ENCODE data around the gene ALPK3.

ALPK3 gene

DNA sequence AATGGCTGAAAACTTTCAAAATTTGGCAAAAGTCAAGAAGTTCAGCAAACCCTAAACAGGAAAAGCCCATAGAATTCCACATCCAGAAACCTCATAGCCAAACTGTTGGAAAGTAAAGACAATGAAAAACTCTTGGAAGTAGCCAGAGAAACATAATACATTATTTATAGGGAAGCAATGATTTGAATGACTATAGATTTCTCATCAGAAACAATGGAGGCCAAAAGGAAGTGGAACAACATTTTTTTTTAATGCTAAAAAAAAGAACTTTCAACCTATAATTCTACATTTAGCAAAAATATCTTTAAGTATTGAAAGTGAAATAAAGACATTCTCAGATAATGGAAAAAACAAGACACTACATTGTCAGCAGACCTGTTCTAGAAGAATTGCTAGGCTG, 30.2 kb downstream of the ALPK3 start:
- DNase-seq, result no peak

DNA sequence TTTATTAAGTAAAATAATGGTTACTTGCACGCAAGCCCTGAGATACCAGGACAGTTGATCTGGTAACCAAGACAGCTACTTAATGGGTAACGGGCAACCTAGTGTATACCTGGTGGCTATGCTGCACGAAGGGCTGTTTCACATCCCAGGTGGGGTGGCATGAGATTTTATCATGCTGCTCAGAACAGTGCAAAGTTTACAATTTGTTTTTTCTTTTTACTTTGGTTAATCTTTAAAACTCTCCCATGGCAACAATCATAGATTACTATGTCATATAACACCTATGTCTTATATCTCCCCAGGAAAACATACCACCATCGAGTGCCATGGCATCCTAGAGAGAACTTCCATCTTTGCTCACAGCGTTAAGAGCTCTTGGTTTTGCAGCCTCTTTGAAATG, 35.1 kb downstream of the ALPK3 start:
- no peak for DNase-seq

DNA sequence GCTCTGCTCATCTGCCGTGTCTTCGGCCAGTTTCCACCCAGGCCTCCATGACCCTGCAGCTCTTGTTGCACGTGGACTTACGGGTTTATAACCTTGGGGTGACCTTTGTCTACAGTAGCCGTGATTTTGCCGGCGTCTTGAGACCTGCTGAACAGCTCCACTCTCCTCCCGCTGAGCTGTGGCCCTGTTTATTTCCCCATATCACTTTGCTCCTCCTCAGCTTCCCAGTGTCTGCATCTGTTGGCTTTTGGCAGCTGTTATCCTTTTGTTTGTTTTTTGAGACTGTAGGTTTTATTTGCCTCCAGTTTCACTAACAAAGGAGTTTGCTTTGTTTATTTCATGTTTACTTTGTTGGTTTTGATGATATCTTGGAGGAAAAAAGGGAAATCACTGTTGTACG, 38.0 kb downstream of the ALPK3 start:
- DNase-seq, result peak; percentile 8

DNA sequence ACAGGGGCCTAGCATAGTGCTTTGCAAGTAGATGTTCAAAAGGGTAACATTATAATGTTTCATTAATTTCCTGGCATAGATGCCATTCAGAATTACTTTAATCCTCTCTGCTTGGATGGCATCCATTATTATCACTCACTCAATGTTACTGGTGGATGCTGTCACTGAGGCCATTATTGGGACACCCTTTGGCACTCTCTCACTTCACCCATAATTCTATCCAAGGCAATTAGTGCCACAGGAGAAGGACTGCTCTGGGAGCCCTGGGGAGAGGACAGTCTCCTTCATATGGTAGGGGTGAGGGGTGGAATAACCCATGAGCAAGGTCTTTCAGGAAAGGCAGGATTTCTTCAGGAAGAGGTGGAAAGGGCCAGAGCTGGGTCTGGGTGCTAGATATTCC, 38.6 kb downstream of the ALPK3 start:
- no peak for DNase-seq

DNA sequence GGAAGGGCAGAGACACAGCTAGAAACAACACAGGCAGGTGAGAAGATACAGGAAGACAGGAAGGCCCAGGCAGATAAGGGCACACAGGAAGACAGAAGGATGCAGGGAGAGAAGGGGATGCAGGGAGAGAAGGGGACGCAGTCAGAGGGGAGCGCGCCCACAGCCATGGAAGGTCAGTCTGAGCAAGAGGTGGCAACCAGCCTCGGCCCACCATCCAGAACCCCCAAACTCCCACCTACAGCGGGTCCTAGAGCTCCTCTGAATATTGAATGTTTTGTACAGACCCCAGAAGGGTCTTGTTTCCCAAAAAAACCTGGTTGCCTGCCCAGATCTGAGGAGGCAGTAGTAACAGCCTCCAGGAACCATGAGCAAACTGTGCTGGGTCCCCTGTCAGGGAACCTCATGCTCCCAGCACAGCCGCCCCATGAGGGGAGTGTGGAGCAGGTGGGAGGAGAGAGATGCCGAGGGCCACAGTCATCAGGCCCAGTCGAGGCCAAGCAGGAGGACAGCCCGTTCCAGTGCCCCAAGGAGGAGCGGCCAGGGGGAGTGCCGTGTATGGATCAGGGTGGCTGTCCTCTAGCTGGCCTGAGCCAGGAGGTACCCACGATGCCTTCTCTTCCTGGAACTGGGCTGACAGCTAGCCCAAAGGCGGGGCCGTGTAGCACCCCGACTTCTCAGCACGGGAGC, 39.7 kb downstream of the ALPK3 start:
- no peak for DNase-seq

DNA sequence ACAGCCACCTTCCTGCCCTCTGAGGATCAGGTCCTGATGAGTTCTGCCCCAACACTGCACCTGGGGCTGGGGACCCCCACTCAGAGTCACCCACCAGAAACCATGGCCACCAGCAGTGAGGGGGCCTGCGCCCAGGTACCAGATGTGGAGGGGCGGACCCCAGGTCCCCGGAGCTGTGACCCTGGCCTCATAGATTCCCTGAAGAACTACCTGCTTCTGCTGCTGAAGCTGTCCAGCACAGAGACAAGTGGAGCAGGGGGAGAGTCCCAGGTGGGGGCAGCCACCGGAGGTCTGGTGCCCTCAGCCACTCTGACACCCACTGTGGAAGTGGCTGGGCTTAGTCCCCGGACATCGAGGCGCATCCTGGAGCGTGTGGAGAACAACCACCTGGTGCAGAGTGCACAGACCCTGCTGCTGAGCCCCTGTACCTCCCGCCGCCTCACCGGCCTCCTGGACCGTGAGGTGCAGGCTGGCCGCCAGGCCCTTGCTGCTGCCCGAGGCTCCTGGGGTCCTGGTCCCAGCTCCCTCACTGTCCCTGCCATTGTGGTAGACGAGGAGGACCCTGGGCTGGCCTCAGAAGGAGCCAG, 40.4 kb downstream of the ALPK3 start:
- no peak for DNase-seq

DNA sequence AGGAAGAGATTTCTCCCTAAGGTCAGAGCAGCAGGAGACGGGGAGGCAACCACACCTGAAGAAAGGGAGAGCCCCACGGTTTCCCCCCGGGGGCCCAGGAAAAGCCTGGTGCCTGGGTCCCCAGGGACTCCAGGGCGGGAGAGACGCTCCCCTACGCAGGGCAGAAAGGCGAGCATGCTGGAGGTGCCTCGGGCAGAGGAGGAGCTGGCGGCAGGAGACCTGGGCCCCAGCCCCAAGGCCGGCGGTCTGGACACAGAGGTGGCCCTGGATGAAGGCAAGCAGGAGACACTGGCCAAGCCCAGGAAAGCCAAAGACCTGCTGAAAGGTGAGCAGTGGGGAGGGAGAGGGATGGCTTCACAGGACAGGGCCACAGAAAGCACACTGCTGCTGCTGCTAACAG, 41.1 kb downstream of the ALPK3 start:
- DNase-seq, result no peak

DNA sequence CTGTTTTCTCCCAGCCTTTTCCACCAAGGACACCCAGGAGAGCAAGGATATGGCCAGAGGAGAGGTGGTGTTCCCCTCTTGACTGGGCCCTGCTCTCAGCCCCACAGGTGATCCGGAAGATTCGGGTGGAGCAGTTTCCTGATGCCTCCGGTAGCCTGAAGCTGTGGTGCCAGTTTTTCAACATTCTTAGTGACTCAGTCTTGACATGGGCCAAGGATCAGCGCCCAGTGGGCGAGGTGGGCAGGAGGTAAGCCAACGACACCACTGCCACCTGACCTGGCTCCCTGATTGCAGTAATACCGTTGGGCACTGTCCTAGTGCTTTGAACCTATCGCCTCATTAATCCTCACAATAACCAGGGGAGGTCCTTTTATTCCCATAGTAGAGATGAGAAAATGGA, 42.0 kb downstream of the ALPK3 start:
- no peak for DNase-seq

DNA sequence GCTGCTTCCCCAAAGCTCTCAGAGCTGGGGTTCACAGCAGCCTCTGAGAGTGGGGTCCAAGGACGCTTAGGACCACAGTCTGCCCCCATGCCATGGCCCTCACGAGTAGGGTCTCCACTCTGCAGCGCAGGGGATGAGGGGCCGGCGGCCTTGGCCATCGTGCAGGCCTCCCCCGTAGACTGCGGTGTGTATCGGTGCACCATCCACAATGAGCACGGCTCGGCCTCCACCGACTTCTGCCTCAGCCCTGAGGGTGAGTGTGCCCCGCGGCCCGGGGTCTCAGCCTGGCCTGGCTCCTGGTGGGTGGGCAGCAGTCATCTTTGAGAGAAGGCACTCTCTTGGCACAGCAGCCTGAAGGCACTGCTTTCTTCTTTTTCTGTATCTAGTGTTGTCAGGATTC, 42.5 kb downstream of the ALPK3 start:
- DNase-seq, result no peak

DNA sequence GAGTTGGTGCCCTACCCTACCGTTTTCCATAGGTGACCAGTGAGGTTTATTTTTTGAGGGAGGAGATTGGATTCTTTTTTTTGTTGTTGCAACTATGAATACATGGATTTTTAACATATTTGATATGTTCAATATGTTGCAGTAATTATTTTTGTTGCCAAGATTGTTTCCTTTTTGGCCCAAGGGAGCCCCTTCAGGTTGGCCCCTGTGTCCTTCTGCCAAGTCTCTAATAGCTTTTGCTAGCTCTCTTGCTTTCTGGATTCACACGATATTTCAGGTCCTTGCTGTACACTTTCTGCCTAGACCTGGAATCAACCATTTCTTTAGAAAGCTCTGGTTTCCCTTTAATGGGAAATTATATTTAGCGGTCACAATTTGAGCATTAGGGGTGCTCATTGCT, 44.6 kb downstream of the ALPK3 start:
- no peak for DNase-seq

DNA sequence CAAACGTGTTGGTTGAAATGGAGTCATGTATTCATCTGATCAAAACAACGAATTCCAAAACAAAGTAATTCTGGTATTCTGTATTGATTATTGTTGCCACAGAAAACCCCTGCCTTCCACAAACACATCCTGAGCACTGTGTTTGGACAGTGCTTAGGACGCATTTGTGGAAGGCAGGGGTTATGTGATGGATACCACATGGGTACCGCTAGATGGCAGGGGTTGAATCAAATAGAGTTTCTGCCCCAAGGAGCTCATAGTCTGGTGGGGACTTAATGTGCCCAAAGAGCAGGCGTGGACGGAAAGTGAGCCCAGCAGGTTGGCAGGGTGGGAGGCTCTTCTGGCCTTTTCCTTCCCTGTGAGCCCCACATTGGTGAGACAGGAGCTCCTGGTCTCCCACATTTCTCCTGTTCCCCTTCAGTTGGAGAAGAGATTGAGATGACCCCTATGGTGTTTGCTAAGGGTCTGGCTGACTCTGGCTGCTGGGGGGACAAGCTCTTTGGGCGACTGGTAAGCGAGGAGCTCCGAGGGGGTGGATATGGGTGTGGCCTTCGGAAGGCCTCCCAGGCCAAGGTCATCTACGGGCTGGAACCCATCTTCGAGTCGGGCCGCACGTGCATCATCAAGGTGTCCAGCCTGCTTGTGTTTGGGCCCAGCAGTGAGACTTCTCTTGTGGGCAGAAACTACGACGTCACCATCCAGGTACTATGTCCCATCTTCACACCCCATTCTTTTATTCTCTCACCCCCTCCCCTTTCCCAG, 45.2 kb downstream of the ALPK3 start:
- no peak for DNase-seq

DNA sequence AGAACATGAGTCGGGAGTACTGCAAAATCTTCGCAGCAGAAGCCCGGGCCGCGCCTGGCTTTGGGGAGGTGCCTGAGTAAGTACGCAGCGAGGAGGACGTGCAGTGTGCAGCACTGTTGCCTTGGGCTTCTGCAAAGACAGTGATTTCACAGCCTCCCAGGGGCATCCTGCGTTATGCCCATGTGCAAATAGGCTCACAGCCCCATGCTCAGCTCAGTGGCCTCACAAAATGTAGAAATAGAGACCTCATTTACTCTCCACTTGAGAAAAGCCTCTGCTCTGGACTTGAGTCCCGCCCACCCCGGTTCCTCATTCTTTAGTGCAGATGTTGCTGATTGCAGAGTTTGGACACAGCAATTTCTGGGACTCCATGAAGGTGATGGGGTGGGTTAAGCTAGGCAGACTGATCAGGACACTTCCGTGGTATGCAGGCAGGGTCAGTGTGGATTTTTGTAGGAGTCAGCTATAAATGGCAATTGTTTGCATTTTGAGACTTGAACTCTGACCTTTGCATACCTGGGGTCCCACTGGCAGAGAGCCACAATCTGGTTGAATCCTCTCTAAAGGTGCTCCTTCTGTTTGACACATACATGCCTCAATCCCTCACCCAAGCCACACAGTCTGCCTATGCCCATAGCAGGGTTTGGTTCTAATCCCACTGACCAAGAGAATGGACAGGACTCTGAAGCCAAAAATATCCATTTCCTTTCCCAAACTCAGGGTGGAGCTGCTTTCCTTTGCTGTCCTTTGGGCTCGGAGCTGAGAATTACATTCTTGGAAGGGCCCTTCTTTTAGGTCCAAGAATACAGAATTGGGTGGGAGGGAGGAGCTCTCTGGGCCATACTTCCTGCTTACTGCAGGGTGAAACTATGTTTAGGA, 46.6 kb downstream of the ALPK3 start:
- DNase-seq, result no peak

DNA sequence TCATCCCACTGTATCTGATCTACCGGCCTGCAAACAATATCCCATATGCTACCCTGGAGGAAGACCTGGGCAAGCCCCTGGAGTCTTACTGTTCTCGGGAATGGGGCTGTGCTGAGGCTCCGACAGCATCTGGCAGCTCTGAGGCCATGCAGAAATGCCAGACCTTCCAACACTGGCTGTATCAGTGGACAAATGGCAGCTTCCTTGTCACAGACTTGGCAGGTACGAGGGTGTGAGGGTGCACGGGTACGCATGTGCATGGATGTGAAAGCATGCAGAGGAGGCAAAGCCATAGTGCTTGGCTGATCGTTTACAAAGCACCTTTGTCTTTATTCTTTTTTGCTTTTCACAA, 47.3 kb downstream of the ALPK3 start:
- DNase-seq, result no peak

DNA sequence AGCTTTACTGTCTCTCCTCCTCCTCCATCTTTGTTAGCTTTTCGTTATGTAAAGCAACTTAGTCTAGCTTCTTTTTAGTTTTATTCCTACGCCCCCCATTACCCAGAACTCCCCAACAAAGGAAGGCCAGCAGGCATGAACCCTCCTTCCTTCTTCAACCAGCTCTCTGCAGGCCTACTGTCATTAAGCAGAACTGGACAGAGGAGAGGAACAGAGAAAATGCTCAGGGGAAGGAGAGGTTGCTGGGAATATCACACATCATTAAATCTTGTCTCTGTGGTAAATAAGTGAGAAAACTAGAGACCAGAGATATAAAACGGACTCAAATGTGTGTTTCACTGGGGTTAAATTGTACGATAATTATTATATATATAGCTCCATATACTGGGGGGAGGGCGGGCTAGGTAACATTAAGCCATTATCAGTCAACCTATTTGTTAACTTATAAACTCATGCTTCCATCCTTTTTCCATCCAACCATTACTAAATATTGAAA, 48.0 kb downstream of the ALPK3 start:
- no peak for DNase-seq

DNA sequence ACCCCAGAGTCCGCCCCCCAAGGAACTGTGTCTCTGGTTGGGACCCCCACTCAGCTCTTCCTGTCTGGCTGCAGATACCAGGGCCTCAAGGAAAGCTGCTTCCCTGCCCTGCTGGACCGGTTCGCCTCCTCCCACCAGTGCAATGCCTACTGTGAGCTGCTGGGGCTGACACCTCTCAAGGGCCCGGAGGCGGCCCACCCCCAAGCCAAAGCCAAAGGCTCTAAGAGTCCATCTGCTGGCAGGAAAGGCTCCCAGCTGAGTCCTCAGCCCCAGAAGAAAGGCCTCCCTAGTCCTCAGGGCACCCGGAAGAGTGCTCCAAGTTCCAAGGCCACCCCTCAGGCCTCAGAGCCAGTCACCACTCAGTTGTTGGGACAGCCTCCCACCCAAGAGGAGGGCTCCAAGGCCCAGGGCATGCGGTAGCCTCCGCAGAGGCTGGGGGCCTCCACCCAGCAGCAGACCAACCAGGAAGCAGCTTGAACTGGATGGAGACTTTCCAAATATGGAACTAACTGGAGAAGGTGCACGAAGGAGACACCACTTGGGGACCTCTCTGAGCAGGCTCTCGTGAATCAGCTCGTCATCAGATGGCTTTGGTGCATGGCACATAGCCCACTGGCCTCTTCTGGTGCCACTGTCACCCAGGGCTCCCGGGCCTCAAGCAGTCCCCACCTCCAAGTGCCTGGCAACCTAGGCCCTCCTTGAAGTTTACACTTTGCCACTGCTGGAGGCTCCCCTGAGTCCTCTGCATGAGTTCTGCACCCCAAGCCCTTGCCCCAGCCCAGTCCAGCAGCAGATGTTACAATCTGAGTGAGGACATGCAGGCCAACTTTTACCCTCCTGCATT, 51.1 kb downstream of the ALPK3 start:
- no peak for DNase-seq

DNA sequence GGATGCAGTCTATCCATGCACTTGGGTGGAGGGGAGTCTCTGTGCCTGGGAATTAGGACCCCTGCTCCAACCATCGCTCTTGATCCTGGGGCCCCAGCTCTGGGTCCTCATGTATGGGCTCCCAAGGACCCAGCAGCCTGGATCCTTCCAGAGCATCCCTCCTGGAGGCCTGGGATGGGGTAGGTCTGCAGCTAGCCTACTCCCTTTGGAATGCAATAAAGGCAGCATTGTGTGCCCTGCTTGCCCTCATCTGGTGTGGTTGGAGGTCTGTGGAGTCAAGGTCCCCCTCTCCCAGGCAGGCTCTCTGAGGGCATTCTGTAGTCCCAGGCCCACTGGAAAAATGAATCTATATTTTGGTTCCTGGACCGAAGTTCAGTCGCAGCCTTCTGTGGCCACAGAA, 52.4 kb downstream of the ALPK3 start:
- no peak for DNase-seq

DNA sequence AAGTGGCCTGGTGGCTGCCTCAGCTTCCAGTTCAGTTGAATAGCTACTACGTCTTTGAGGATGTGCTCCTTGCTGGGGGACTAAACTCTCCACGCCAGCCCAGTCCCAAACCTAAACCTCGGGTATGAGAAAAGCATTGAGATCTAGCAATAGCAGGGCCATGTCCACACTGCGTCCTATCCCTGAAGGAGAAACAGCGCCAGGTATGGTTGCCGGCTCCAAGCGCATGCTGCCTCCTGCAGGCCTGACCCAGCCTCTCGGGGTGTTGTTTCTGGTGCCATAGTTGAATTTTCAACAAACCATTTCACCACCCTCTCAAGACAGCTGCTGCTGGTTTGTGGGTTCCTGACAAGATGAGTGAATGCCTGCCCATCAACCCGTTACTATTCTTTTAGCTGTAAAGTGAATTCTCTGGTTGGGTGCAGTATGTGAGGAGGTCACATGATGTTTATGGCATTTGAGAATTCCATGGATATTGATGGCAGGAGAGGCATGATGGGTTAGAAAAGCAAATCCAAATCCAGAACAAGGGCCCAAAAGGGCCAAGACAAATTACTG, 54.4 kb downstream of the ALPK3 start:
- no peak for DNase-seq

DNA sequence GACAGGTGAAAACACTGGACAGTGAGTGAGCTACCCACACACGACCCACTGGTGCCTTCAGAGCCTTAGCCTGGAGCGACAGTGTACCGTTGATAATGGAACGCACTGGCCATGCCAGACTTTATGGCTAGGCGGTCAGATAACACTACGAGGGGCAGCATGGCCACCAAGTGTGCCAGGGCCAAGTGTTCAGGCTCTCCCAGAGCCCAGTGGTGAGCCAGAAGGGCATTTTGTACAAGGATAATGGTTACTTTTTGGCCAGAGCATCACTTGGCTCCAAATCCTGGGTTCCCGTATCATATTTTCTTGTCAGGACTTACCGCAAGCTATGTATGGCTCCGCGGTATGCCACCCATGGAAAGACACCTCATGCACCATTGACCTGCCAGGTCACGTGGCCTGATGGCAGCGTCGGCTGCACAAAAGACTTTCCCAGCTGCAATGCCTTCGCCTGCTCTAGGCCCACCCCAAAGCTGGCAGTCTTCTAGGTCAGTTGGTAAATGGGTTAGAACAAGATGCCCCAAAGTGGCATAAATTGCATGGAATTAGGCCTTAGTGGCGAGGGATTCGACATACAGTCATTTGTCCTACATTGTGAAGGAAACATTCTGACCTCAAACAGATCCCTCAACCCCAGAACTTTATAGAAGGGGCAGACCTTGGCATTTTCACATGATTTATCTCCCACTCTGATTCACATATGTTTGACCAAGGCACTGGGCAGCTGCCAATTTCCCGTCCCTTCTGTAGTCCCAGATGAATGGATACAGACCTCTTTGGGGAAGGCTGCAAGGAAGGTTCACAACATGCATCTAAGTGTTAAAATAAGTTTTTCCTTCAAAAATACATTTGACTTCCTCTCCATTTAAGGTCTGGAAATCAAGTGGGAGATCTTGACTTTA, 55.1 kb downstream of the ALPK3 start:
- no peak for DNase-seq

DNA sequence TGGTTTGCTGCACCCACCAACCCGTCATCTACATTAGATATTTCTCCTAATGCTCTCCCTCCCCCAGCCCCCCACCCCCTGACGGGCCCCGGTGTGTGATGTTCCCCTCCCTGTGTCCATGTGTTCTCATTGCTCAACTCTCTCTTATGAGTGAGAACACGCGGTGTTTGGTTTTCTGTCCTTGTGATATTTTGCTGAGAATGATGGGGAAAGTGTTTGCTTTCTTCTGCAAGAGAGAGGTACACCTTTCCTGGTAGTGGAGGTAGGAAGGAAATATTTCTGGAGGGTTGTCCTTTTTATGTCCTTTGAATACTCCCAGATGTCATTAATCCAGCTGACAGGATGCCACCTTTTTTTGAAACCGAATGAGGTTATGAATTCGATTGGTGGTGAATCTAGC, 56.8 kb downstream of the ALPK3 start:
- DNase-seq, result no peak

DNA sequence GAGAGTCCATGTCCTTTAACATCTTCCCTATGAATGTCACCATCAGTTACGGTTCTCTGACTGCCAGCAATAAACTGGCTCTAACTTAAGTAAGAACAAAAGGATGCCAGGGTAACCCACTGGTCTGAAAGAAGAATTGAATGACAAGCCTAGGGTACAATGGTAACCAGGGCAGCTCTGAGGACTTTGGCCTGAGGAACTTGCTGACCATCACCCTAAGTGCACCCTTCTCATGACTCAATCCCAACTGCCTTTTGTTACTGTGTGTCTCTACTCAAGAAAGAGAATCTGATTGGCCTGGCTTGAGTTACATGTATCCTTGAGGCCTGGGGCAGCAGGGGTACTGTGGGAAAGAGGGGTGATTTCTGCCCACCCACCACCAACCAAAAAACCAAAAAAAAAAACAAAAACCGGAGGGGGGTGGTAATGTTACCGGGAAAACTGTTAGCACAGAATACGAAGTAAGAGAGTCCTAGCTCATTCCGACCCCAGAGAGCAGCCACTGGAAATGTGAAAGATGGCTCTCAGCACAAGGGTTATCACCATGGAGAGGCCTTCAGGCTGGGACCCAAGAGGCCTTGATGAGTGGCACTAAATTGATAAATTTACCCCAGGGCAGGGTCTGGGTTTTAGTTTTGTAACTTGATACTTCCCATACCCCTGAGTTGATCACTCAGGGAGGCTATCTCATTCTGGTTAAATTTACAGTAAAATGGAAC, 58.0 kb downstream of the ALPK3 start:
- no peak for DNase-seq
